Muscle of back (tissue), 11 donors: ENCODE measurements around the gene RING1. TPM values are rescaled to one million over a fixed set of nuclear protein-coding genes. Genes with fewer than 3 reads are reported as not detected.

Experiments
- DNase-seq, 3 donors: peaks; one replicate each; pipeline versions ENCODE4 v3.0.0 to v3.0.0-alpha.2; 2013
- polyA plus RNA-seq, 10 donors: library from polyadenylated mRNA; unstranded; fragments of 120-200 nt; gene quantifications; one replicate each; pipeline ENCODE4 v1.2.1, GENCODE V29; 2013; ENCODE audit not compliant: insufficient read length in 10 of 10

The RING1 gene
- polyA plus RNA-seq, 10 donors: 25.1 to 43.3 (median 29.9) TPM

GRCh38 chr6:33241968-33242367 is 33.7 kb downstream of the RING1 start:
- no peak for DNase-seq

GRCh38 chr6:33243476-33243875 is 35.2 kb downstream of the RING1 start:
- DNase-seq: no peak

GRCh38 chr6:33247977-33248642 is 39.8 kb downstream of the RING1 start:
- DNase-seq: peak; percentile 85 to 96 (median 92)

- peak in 1 of 3 donors; percentile 35 for DNase-seq
Observed at GRCh38 chr6:33248643-33248931, 40.3 kb downstream of the RING1 start.

GRCh38 chr6:33248932-33249731 is 40.8 kb downstream of the RING1 start:
- peak; percentile 97 to 99 (median 98) for DNase-seq

GRCh38 chr6:33249732-33250630 is 41.7 kb downstream of the RING1 start:
- peak in 1 of 3 donors; percentile 54 for DNase-seq

- no peak for DNase-seq
Observed at GRCh38 chr6:33250731-33251130, 42.4 kb downstream of the RING1 start.

GRCh38 chr6:33251395-33252012 is 43.2 kb downstream of the RING1 start:
- no peak for DNase-seq

- DNase-seq: peak in 1 of 3 donors; percentile 46
Observed at GRCh38 chr6:33252759-33253158, 44.5 kb downstream of the RING1 start.

- DNase-seq: no peak
Observed at GRCh38 chr6:33254591-33254990, 46.3 kb downstream of the RING1 start.

GRCh38 chr6:33259032-33259431 is 50.7 kb downstream of the RING1 start:
- DNase-seq: no peak

Other genes with a start within 250 kb of the RING1 start
- gene BRD2, start 239.9 kb upstream of the RING1 start, polyA plus RNA-seq: 100 to 1,000 TPM; 138 to 187 (median 160) TPM
- gene HLA-DOA, start 198.9 kb upstream of the RING1 start, polyA plus RNA-seq: 1 to 10 TPM; 1.3 to 7.6 (median 3.3) TPM
- 10 to 100 TPM in 9 of 10 donors, 1 to 10 TPM in 1; 8.1 to 21.8 (median 13.4) TPM for gene HLA-DPA1, start 134.9 kb upstream of the RING1 start, polyA plus RNA-seq
- gene HLA-DPB1, start 132.5 kb upstream of the RING1 start, polyA plus RNA-seq: 10 to 100 TPM in 4 of 10 donors, 1 to 10 TPM in 6; 4.8 to 15.4 (median 7.8) TPM
- 100 to 1,000 TPM in 2 of 10 donors, 10 to 100 TPM in 8; 20.5 to 134 (median 61.0) TPM for gene COL11A2, start 16.0 kb upstream of the RING1 start, polyA plus RNA-seq
- 10 to 100 TPM; 31.9 to 49.0 (median 37.8) TPM for gene RXRB, start 7.8 kb upstream of the RING1 start, polyA plus RNA-seq
- gene SLC39A7, start 7.6 kb upstream of the RING1 start, polyA plus RNA-seq: 100 to 1,000 TPM in 3 of 10 donors, 10 to 100 TPM in 7; 68.5 to 115 (median 82.5) TPM
- gene HSD17B8, start 3.8 kb upstream of the RING1 start, polyA plus RNA-seq: 10 to 100 TPM in 7 of 10 donors, 1 to 10 TPM in 3; 8.2 to 14.4 (median 11.0) TPM
- 10 to 100 TPM; 27.6 to 54.6 (median 37.1) TPM for gene VPS52, start 63.4 kb downstream of the RING1 start, polyA plus RNA-seq
- 1,000 to 10,000 TPM; 3,925 to 5,378 (median 4,934) TPM for gene RPS18, start 63.6 kb downstream of the RING1 start, polyA plus RNA-seq
- gene B3GALT4, start 68.6 kb downstream of the RING1 start, polyA plus RNA-seq: 1 to 10 TPM; 1.4 to 3.0 (median 2.3) TPM
- gene WDR46, start 80.7 kb downstream of the RING1 start, polyA plus RNA-seq: 10 to 100 TPM; 49.6 to 70.8 (median 60.0) TPM
- 10 to 100 TPM; 35.1 to 56.0 (median 41.7) TPM for gene PFDN6, start 81.1 kb downstream of the RING1 start, polyA plus RNA-seq
- 10 to 100 TPM; 41.7 to 62.5 (median 53.7) TPM for gene RGL2, start 90.4 kb downstream of the RING1 start, polyA plus RNA-seq
- 10 to 100 TPM; 17.2 to 27.9 (median 21.1) TPM for gene TAPBP, start 105.6 kb downstream of the RING1 start, polyA plus RNA-seq
- 10 to 100 TPM; 11.1 to 16.1 (median 14.2) TPM for gene ZBTB22, start 109.2 kb downstream of the RING1 start, polyA plus RNA-seq
- gene DAXX, start 114.5 kb downstream of the RING1 start, polyA plus RNA-seq: 10 to 100 TPM; 24.6 to 40.9 (median 30.1) TPM
- 10 to 100 TPM; 16.1 to 30.2 (median 21.4) TPM for gene KIFC1, start 183.3 kb downstream of the RING1 start, polyA plus RNA-seq
- gene PHF1, start 202.5 kb downstream of the RING1 start, polyA plus RNA-seq: 10 to 100 TPM; 41.3 to 56.1 (median 44.4) TPM
- gene CUTA, start 209.6 kb downstream of the RING1 start, polyA plus RNA-seq: 100 to 1,000 TPM; 109 to 154 (median 123) TPM
- 10 to 100 TPM; 15.5 to 32.0 (median 19.1) TPM for gene SYNGAP1, start 211.6 kb downstream of the RING1 start, polyA plus RNA-seq
- gene ZBTB9, start 246.1 kb downstream of the RING1 start, polyA plus RNA-seq: 1 to 10 TPM; 5.4 to 9.2 (median 7.4) TPM